MG63 (cell line): Measurements from ENCODE around the gene PGM2. TPM values are rescaled to one million over a fixed set of nuclear protein-coding genes. Genes with fewer than 3 reads are reported as not detected.

Source experiments
- DNase-seq: peaks from one replicate; pipeline ENCODE4 v3.0.0-alpha.2; 2020
- H3K27me3 ChIP-seq: fragments of 250-450 bp; sonication (Bioruptor Pico); 2 replicates; pipeline ENCODE4 v1.5.1; 2020; ENCODE audit warnings: mild to moderate bottlenecking, moderate library complexity
- H3K36me3 ChIP-seq: fragments of 250-450 bp; sonication (Bioruptor Pico); 2 replicates; pipeline ENCODE4 v1.5.1; 2020; ENCODE audit warnings: mild to moderate bottlenecking, moderate library complexity
- H3K4me3 ChIP-seq: fragments of 250-450 bp; sonication (Bioruptor Pico); 2 replicates; pipeline ENCODE4 v1.5.1; 2020; ENCODE audit warnings: mild to moderate bottlenecking, moderate library complexity
- H3K9me3 ChIP-seq: fragments of 250-450 bp; sonication (Bioruptor Pico); 2 replicates; pipeline ENCODE4 v1.5.1; 2020; ENCODE audit warnings: mild to moderate bottlenecking, moderate library complexity
- total RNA-seq: library from RNA; depleted of rRNA; stranded (reverse); fragments of >200 nt; shearing (Covaris generic); gene quantifications from 2 replicates; pipeline ENCODE4 v1.2.3, GENCODE V29; 2014; ENCODE audit warnings: low replicate concordance; rRNA removed

The PGM2 gene
- total RNA-seq, 1 experiment from 2014 or later, result 26.8 TPM

- DNase-seq, result no peak
- Histone ChIP-seq H3K36me3 (no peaks in the 10 kb centered on the region), H3K9me3 (no peaks in the 10 kb centered on the region), H3K27me3 (no peaks in the 10 kb centered on the region), H3K4me3 (no peak overlapping the region)
Observed at GRCh38 chr4:37902738-37903693, 76.5 kb downstream of the PGM2 start.

DNA sequence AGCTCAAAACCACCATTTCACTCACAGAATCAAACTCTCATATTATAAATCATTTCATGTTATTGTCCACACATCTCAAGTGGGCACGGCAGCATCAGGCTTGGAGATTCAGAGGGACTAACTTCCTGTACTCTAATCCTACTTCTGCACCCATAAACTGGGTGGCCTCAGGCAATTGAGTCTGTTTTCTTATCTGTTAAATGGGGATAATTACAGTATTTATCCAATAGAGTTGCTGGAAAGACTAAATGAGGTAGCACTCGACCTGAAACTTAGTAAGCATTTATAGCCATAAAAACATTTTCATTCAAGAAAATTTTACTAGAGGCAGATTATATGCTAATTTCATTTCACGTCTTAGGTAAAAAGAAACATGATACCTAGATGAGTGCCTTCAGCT, 77.4 kb downstream of the PGM2 start:
- Histone ChIP-seq H3K27me3 (no peaks in the 10 kb centered on the region), H3K36me3 (no peaks in the 10 kb centered on the region)

GRCh38 chr4:37904824-37905223, 78.3 kb downstream of the PGM2 start:
- no peak for DNase-seq
- H3K27me3 ChIP-seq, result no peaks in the 10 kb centered on the region

More for the DNA sequence above, 77.4 kb downstream of the PGM2 start:
- no peak for DNase-seq
- Histone ChIP-seq H3K9me3 (no peaks in the 10 kb centered on the region), H3K4me3 (no peak overlapping the region)

DNA sequence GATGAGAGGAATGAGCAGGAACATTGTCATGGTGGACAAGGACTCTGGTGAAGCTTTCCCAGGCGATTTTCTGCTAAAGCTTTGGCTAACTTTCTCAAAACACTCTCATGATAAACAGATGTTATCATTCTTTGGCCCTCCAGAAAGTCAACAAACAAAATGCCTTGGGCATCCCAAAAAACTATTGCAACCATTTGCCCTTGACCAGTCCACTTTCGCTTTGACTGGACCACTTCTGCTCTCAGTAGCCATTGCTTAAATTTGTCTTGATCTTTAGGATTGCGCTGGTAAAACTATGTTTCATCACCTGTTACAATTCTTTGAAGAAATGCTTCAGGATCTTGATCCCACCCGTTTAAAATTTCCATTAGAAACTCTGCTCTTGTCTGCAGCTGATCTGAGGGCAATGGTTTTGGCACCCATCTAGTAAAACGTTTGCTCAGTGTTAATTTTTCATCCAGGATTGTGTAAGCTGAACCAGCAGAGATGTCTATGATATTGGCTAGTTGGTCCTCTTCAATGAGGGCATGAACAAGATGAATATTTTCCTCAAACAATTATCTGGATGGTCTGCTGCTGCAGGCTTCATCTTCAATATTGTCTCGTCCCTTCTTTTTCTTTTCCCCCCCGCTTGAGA, 79.2 kb downstream of the PGM2 start:
- Histone ChIP-seq H3K9me3 (no peaks in the 10 kb centered on the region), H3K36me3 (no peaks in the 10 kb centered on the region), H3K4me3 (no peak overlapping the region), H3K27me3 (no peaks in the 10 kb centered on the region)
- DNase-seq, result no peak

More at GRCh38 chr4:37904824-37905223, 78.3 kb downstream of the PGM2 start:
- Histone ChIP-seq H3K36me3 (no peaks in the 10 kb centered on the region), H3K4me3 (no peak overlapping the region), H3K9me3 (no peaks in the 10 kb centered on the region)

DNA sequence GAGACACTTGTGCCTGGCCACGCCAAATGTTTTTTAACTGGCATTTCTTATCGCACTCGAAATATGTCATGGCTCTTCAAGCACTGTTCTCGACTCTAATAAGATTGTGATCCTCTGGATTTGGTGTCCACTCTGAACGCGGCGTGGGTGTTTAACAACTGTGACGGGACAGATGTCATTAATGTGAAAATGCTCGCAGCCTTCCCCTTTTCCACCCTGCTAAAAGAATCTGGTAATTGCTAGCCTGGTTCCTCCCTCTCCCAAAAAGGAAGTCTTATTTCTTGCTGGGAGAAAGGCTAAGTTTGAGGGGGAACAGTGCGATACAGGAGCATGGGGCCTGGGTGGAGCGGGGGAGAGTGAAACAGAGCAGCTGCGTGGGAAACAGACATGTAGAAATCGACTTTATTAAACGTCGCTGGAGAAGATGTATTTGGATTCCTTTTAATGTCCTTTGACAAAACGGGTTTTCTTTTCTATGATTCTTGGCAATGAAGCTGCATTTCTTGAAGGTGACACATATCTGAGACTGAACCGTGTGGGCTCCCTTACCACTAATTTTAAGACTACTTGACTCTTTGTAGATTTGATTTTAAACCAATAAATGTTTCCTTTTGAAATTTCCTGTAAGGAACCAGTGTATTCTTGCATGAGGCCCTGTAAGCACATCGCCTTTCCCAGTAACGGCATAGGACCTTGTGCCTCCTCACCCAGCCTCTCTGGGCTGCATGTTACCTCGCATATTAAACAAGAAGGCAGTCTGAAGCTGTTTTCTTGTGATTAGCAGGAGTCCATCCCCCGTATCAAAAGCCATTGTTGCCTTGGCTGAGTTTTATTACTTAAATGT, 82.2 kb downstream of the PGM2 start:
- no peaks in the 10 kb centered on the region for H3K9me3 ChIP-seq
- H3K4me3 ChIP-seq, result no peak overlapping the region
- H3K27me3 ChIP-seq, result no peaks in the 10 kb centered on the region
- DNase-seq, result no peak
- no peaks in the 10 kb centered on the region for H3K36me3 ChIP-seq

DNA sequence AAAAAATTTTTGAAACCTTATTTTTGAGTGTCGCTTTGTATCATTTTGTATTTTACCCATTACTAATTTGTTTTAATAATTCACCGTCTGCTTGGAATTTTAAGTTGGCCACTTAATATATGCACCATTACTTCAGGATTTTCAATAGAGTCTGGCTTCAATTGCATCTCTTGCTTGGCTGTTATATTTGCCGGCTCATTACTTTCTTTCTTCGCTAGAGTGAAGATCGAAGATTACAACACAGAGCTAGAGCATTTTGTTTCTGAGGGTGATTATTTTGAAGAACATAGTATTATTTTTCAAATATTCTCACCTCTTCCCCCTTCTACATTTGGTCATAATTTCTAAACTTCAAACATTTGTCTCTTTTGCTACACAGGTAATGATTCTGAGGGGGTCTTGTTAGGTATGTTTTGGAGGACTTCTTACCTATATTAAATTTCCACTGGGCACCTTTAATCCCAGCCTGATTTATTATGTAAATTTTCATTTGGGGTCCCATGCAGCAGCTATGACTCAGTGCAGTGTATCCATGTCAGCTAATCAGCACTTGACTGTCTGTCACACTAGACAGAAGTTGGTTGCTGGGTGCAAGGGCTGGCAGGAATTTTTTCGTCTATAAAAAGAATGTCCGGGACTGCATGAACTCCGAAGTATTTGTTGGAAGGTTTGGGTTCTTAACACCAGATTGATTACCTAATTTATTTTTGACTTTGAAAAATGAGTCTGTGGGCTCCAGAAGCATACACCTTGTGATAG, 83.0 kb downstream of the PGM2 start:
- no peak for DNase-seq
- Histone ChIP-seq H3K4me3 (no peak overlapping the region), H3K9me3 (no peaks in the 10 kb centered on the region), H3K27me3 (no peaks in the 10 kb centered on the region), H3K36me3 (no peaks in the 10 kb centered on the region)

DNA sequence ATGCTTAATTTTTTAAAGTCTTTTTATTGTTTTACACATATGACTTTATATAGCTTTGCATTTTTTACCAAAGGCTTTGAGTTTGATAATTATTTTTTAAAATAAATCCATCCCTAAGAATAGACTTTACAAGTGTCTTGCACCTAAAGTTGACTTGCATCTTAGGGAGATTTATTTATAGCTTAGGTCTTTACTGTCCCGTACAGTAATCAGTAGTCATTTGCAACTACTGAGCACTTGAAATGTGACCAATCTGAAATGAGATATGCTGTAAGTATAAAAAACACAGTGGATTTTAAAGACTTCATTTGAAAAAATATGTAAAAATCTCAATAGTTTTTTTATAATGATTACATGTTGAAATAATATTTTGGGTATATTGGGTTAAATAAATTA, 83.6 kb downstream of the PGM2 start:
- H3K36me3 ChIP-seq, result no peaks in the 10 kb centered on the region
- H3K4me3 ChIP-seq, result no peak overlapping the region
- no peaks in the 10 kb centered on the region for H3K9me3 ChIP-seq
- no peaks in the 10 kb centered on the region for H3K27me3 ChIP-seq
- no peak for DNase-seq

Other genes starting within 250 kb of the PGM2 start
- 14.4 and 28.9 TPM in 2 replicates for gene RELL1, start 140.3 kb upstream of the PGM2 start, total RNA-seq
- 15.5 and 34.1 TPM in 2 replicates for gene TBC1D1, start 64.4 kb downstream of the PGM2 start, total RNA-seq
- gene PTTG2, start 133.7 kb downstream of the PGM2 start, total RNA-seq, result not detected in 2 replicates